ENCODE data around the gene ZIC5. TPM values are rescaled to one million over a fixed set of nuclear protein-coding genes. Genes with fewer than 3 reads are reported as not detected.
A peak's percentile ranks its signal among the peaks of the same experiment; 100 is the strongest.

The ZIC5 gene
- total and polyA plus RNA-seq, 9 of the 15 experiments (the other 6 are each of a cell fraction or from before 2014, with no cell fraction given), result 0.57 to 2.0 (median 1.1) TPM

GRCh38 chr13:99982731-99983498, 11.3 kb upstream of the ZIC5 start (continued):
- TF ChIP-seq, protein P1, sequence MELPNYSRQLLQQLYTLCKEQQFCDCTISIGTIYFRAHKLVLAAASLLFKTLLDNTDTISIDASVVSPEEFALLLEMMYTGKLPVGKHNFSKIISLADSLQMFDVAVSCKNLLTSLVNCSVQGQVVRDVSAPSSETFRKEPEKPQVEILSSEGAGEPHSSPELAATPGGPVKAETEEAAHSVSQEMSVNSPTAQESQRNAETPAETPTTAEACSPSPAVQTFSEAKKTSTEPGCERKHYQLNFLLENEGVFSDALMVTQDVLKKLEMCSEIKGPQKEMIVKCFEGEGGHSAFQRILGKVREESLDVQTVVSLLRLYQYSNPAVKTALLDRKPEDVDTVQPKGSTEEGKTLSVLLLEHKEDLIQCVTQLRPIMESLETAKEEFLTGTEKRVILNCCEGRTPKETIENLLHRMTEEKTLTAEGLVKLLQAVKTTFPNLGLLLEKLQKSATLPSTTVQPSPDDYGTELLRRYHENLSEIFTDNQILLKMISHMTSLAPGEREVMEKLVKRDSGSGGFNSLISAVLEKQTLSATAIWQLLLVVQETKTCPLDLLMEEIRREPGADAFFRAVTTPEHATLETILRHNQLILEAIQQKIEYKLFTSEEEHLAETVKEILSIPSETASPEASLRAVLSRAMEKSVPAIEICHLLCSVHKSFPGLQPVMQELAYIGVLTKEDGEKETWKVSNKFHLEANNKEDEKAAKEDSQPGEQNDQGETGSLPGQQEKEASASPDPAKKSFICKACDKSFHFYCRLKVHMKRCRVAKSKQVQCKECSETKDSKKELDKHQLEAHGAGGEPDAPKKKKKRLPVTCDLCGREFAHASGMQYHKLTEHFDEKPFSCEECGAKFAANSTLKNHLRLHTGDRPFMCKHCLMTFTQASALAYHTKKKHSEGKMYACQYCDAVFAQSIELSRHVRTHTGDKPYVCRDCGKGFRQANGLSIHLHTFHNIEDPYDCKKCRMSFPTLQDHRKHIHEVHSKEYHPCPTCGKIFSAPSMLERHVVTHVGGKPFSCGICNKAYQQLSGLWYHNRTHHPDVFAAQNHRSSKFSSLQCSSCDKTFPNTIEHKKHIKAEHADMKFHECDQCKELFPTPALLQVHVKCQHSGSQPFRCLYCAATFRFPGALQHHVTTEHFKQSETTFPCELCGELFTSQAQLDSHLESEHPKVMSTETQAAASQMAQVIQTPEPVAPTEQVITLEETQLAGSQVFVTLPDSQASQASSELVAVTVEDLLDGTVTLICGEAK (IDR thresholded peaks at IDR 0.05), result 0 out of 2 replicates have a peak, but pooled peaks have one; percentile 6
- TF ChIP-seq, protein P1 (CRISPR knock-in tag; IDR thresholded peaks at IDR 0.05), result no peak
- TF ChIP-seq, protein P2, sequence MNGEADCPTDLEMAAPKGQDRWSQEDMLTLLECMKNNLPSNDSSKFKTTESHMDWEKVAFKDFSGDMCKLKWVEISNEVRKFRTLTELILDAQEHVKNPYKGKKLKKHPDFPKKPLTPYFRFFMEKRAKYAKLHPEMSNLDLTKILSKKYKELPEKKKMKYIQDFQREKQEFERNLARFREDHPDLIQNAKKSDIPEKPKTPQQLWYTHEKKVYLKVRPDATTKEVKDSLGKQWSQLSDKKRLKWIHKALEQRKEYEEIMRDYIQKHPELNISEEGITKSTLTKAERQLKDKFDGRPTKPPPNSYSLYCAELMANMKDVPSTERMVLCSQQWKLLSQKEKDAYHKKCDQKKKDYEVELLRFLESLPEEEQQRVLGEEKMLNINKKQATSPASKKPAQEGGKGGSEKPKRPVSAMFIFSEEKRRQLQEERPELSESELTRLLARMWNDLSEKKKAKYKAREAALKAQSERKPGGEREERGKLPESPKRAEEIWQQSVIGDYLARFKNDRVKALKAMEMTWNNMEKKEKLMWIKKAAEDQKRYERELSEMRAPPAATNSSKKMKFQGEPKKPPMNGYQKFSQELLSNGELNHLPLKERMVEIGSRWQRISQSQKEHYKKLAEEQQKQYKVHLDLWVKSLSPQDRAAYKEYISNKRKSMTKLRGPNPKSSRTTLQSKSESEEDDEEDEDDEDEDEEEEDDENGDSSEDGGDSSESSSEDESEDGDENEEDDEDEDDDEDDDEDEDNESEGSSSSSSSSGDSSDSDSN (IDR thresholded peaks at IDR 0.05; ENCODE audit: borderline replicate concordance in 1 of 2, low read depth in 2 of 2, low read length in 2 of 2), result 0 out of 4 replicates have a peak, but pooled peaks of 1 of the 2 experiments have one; percentile 24
- TF ChIP-seq ARID2 (IDR thresholded peaks at IDR 0.05), result no peak
- peak; percentile 87 for TF ChIP-seq ZNF263 (CRISPR knock-in tag; IDR thresholded peaks at IDR 0.05; ENCODE audit: borderline replicate concordance)

Measured in K562 (cell line).